MM.1S (cell line): Measurements from ENCODE around the gene EFNB3.

Experiments used
- CTCF ChIP-seq: fragments of 300-600 bp; sonication (generic); IDR thresholded peaks from 2 replicates; pipeline ENCODE4 v1.5.1; 2016; ENCODE audit warnings: antibody characterized with exemption, low read length, mixed read lengths
- EZH2 ChIP-seq: fragments of 300-600 bp; sonication (generic); optimal IDR thresholded peaks from 2 replicates; pipeline ENCODE3; 2017; ENCODE audit warnings: low read depth, mild to moderate bottlenecking, antibody characterized with exemption, low read length, mixed read lengths

DNA sequence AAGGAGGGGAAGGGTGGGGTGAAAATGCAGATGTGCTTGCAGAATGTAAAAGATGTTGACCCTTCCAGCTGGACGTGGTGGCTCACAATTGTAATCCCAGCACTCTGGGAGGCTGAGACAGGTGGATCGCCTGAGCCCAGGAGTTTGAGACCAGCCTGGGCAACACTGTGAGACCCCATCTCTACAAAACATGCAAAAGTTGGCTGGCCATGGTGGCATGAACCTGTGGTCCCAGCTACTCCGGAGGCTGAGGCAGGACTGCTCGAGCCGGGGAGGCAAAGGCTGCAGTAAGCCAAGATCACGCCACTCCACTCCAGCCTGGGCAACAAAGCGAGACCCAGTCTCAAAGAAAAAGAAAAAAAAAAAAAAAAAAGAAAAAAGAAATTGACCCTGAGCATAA is 36.5 kb upstream of the EFNB3 start:
- TF ChIP-seq CTCF (no peak), EZH2 (no peak)
